K562 (cell line): ENCODE results near the gene CCDC9. TPM values are rescaled to one million over a fixed set of nuclear protein-coding genes. Genes with fewer than 3 reads are reported as not detected.

Experiments used
- ARID3A ChIP-seq: IDR thresholded peaks from 2 replicates; pipeline ENCODE4 v1.6.1; 2012; ENCODE audit warnings: low read depth, low read length, improper control_type of control experiment, borderline replicate concordance
- C11orf30 ChIP-seq: fragments of 450-650 bp; IDR thresholded peaks from 2 replicates; pipeline ENCODE4 v1.6.1; 2016; ENCODE audit warnings: low read depth, mild to moderate bottlenecking
- DPF2 ChIP-seq: fragments of 450-650 bp; IDR thresholded peaks from 2 replicates; pipeline ENCODE4 v1.6.1; 2016
- E2F4 ChIP-seq: sonication (generic); formaldehyde crosslinking; IDR thresholded peaks from 2 replicates; pipeline ENCODE4 v1.8.0; 2022; ENCODE audit warnings: mild to moderate bottlenecking, low read depth, missing genetic modification reagents
- HNRNPH1 ChIP-seq: fragments of 200-400 bp; formaldehyde crosslinking; optimal IDR thresholded peaks from 2 replicates; pipeline ENCODE3; 2017; ENCODE audit warnings: low read depth, mild to moderate bottlenecking, low read length, moderate library complexity
- HOXB6 ChIP-seq: fragments of 250-450 bp; sonication (Bioruptor Pico); IDR thresholded peaks from 2 replicates; pipeline ENCODE4 v1.5.1; 2022; ENCODE audit warnings: mild to moderate bottlenecking, borderline replicate concordance
- KDM2B ChIP-seq: fragments of 250-450 bp; sonication (Bioruptor Pico); IDR thresholded peaks from 2 replicates; pipeline ENCODE4 v1.8.0; 2021; ENCODE audit warnings: mild to moderate bottlenecking, moderate library complexity
- RCOR1 ChIP-seq, 2 experiments: IDR thresholded peaks; 2 replicates each; pipeline ENCODE4 v1.6.1; 2012; ENCODE audit warnings: low read depth in 2 of 2, low read length in 2 of 2, borderline replicate concordance in 1 of 2, improper control_type of control experiment in 1 of 2
- RUNX1 ChIP-seq: sonication (generic); IDR thresholded peaks from 2 replicates; pipeline ENCODE4 v1.6.1; 2016; ENCODE audit warnings: antibody characterized with exemption, low read depth
- SIRT6 ChIP-seq: IDR thresholded peaks from one replicate; pipeline ENCODE4 v1.6.1; 2012; ENCODE audit warnings: low read depth, mild to moderate bottlenecking, control low read depth, inconsistent platforms, low read length, moderate library complexity
- STAT6 ChIP-seq: sonication (generic); formaldehyde crosslinking; IDR thresholded peaks from 2 replicates; pipeline ENCODE4 v1.8.1; 2023; ENCODE audit warnings: mild to moderate bottlenecking, missing genetic modification reagents
- TARDBP ChIP-seq: fragments of 450-650 bp; IDR thresholded peaks from 2 replicates; pipeline ENCODE4 v1.6.1; 2016
- ZBTB2 ChIP-seq: fragments of 450-650 bp; IDR thresholded peaks from 2 replicates; pipeline ENCODE4 v1.6.1; 2016; ENCODE audit warnings: antibody characterized with exemption
- ZFP1 ChIP-seq: fragments of 450-650 bp; formaldehyde crosslinking; IDR thresholded peaks from 2 replicates; pipeline ENCODE4 v1.4.0; 2020; ENCODE audit warnings: mild to moderate bottlenecking, mixed read lengths
- ZHX1 ChIP-seq: fragments of 150-350 bp; conservative IDR thresholded peaks from 2 replicates; pipeline ENCODE4 v1.6.1; 2014; ENCODE audit warnings: low read length
- ZNF146 ChIP-seq: IDR thresholded peaks from one replicate; pipeline ENCODE4 v1.6.1; 2018; ENCODE audit warnings: missing compliant biosample characterization; ENCODE audit not compliant: unreplicated experiment
- ZNF511 ChIP-seq: sonication (generic); formaldehyde crosslinking; IDR thresholded peaks from 2 replicates; pipeline ENCODE4 v1.8.0; 2022; ENCODE audit warnings: mild to moderate bottlenecking, missing genetic modification reagents
- polyA plus RNA-seq, 8 experiments: library from polyadenylated mRNA; depleted of rRNA in 4 of 8; stranded (reverse) in 5 of 8; unstranded in 3 of 8; fragments of >200 nt; fragmentation: Nextera tagmentation in 2 of 8; fragmentation: Illumina TruSeq in 1 of 8; extraction: Ambion mirVana in 2 of 8; extraction: Trizol in 1 of 8; gene quantifications; 2 replicates each; pipeline versions ENCODE4 v1.2.1 to v1.2.3, GENCODE V29; 2011 to 2014; ENCODE audit warnings: inconsistent platforms in 1 of 8, missing spikeins in 1 of 8
- total RNA-seq, 7 experiments: library from RNA; depleted of rRNA in 6 of 7; stranded (reverse); fragments of >200 nt in 6 of 7; fragmentation: Illumina TruSeq in 2 of 7; extraction: Trizol in 2 of 7; gene quantifications; 2 replicates each; pipeline versions ENCODE4 v1.2.1 to v1.2.3, GENCODE V29; 2011 to 2021; ENCODE audit warnings: low replicate concordance in 1 of 7

Gene CCDC9
- total and polyA plus RNA-seq, 9 of the 15 experiments (the other 6 are each of a cell fraction or from before 2014, with no cell fraction given), result 0.23 to 38.6 (median 8.4) TPM

- TF ChIP-seq HNRNPH1, result no peak
- TF ChIP-seq ARID3A, result no peak
- peak; percentile 47; the same call in 1 of the 2 replicates for TF ChIP-seq DPF2
- 0 out of 2 replicates have a peak, but pooled peaks have one; percentile 21 for TF ChIP-seq TARDBP
- peak; percentile 22; the same call in 1 of the 2 replicates for TF ChIP-seq ZNF511 (CRISPR knock-in tag)
- TF ChIP-seq C11orf30, result peak; percentile 73
- TF ChIP-seq ZHX1, result no peak
- TF ChIP-seq ZNF146 (CRISPR knock-in tag), result no peak
- no peak for TF ChIP-seq RUNX1
- TF ChIP-seq STAT6 (CRISPR knock-in tag), result peak; percentile 94; the same call in 1 of the 2 replicates
- no peak for TF ChIP-seq KDM2B (CRISPR knock-in tag)
- TF ChIP-seq ZBTB2, result peak; percentile 15; the same call in 1 of the 2 replicates
- TF ChIP-seq ZFP1 (CRISPR knock-in tag), result no peak
- TF ChIP-seq HOXB6, result no peak
- no peak for TF ChIP-seq E2F4
- no peak; a peak in 1 of 4 replicates for TF ChIP-seq RCOR1 (IDR thresholded peaks at IDR 0.05; ENCODE audit: borderline replicate concordance in 1 of 2, low read depth in 2 of 2, low read length in 2 of 2)
- TF ChIP-seq SIRT6, result no peak
Observed at GRCh38 chr19:47255879-47256692, at the start of gene CCDC9 (continued).
